A549 (cell line): Measurements from ENCODE around the gene CBFA2T2.

Experiments
- ELK1 ChIP-seq: fragments of 150-350 bp; IDR thresholded peaks from 2 replicates; pipeline ENCODE4 v1.6.1; 2014; ENCODE audit warnings: low read depth, mild to moderate bottlenecking, low read length
- FOSL2 ChIP-seq, 2 experiments: fragments of 450-650 bp in 1 of 2; fragments of >200 bp in 1 of 2; sonication (Bioruptor Twin) in 1 of 2; formaldehyde crosslinking; IDR thresholded peaks; 2 replicates each; pipeline versions ENCODE4 v1.5.0 to v1.6.1; 2016 to 2020; ENCODE audit warnings: mild to moderate bottlenecking in 1 of 2, moderate library complexity in 1 of 2
- HDAC2 ChIP-seq: fragments of 200-600 bp; sonication (generic); IDR thresholded peaks from 2 replicates; pipeline ENCODE4 v1.6.1; 2016
- JUN ChIP-seq, 2 experiments: fragments of >200 bp; sonication (Bioruptor Twin); formaldehyde crosslinking; IDR thresholded peaks; 2 replicates in 1 of 2; 3 replicates in 1 of 2; pipeline ENCODE4 v1.6.1; 2016 to 2017
- MAX ChIP-seq: IDR thresholded peaks from 2 replicates; pipeline ENCODE4 v1.6.1; 2012
- MYC ChIP-seq: IDR thresholded peaks from 2 replicates; pipeline ENCODE4 v1.6.1; 2012; ENCODE audit warnings: mild to moderate bottlenecking, inconsistent platforms, low read length, improper control_type of control experiment, borderline replicate concordance
- POLR2A ChIP-seq: IDR thresholded peaks from 2 replicates; pipeline ENCODE4 v1.6.1; 2012; ENCODE audit warnings: mild to moderate bottlenecking, low read length
- RCOR1 ChIP-seq: fragments of 150-350 bp; IDR thresholded peaks from 2 replicates; pipeline ENCODE4 v1.6.1; 2014; ENCODE audit warnings: antibody characterized with exemption, low read length, low read depth
- TF ChIP-seq, protein P1 (sequence below): fragments of 450-650 bp; IDR thresholded peaks from 2 replicates; pipeline ENCODE4 v1.6.1; 2014; ENCODE audit warnings: antibody characterized with exemption
- TF ChIP-seq, protein P2 (sequence below): fragments of 200-600 bp; sonication (generic); IDR thresholded peaks from 2 replicates; pipeline ENCODE4 v1.6.1; 2016; ENCODE audit warnings: antibody characterized with exemption, mild to moderate bottlenecking, moderate library complexity
- TF ChIP-seq, protein P3 (sequence below): fragments of >200 bp; sonication (Bioruptor Twin); formaldehyde crosslinking; IDR thresholded peaks from 3 replicates; pipeline ENCODE4 v1.5.1; 2016

- TF ChIP-seq JUN (IDR thresholded peaks at IDR 0.05) (no peak), RCOR1 (no peak), MAX (no peak), ELK1 (no peak), POLR2A (no peak), HDAC2 (no peak), MYC (no peak), FOSL2 (IDR thresholded peaks at IDR 0.05) (no peak), FOSL2 (CRISPR knock-in tag; IDR thresholded peaks at IDR 0.05) (no peak)
- TF ChIP-seq, protein P1, sequence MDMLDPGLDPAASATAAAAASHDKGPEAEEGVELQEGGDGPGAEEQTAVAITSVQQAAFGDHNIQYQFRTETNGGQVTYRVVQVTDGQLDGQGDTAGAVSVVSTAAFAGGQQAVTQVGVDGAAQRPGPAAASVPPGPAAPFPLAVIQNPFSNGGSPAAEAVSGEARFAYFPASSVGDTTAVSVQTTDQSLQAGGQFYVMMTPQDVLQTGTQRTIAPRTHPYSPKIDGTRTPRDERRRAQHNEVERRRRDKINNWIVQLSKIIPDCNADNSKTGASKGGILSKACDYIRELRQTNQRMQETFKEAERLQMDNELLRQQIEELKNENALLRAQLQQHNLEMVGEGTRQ: no peak
- TF ChIP-seq, protein P2, sequence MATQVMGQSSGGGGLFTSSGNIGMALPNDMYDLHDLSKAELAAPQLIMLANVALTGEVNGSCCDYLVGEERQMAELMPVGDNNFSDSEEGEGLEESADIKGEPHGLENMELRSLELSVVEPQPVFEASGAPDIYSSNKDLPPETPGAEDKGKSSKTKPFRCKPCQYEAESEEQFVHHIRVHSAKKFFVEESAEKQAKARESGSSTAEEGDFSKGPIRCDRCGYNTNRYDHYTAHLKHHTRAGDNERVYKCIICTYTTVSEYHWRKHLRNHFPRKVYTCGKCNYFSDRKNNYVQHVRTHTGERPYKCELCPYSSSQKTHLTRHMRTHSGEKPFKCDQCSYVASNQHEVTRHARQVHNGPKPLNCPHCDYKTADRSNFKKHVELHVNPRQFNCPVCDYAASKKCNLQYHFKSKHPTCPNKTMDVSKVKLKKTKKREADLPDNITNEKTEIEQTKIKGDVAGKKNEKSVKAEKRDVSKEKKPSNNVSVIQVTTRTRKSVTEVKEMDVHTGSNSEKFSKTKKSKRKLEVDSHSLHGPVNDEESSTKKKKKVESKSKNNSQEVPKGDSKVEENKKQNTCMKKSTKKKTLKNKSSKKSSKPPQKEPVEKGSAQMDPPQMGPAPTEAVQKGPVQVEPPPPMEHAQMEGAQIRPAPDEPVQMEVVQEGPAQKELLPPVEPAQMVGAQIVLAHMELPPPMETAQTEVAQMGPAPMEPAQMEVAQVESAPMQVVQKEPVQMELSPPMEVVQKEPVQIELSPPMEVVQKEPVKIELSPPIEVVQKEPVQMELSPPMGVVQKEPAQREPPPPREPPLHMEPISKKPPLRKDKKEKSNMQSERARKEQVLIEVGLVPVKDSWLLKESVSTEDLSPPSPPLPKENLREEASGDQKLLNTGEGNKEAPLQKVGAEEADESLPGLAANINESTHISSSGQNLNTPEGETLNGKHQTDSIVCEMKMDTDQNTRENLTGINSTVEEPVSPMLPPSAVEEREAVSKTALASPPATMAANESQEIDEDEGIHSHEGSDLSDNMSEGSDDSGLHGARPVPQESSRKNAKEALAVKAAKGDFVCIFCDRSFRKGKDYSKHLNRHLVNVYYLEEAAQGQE: no peak
- TF ChIP-seq, protein P3, sequence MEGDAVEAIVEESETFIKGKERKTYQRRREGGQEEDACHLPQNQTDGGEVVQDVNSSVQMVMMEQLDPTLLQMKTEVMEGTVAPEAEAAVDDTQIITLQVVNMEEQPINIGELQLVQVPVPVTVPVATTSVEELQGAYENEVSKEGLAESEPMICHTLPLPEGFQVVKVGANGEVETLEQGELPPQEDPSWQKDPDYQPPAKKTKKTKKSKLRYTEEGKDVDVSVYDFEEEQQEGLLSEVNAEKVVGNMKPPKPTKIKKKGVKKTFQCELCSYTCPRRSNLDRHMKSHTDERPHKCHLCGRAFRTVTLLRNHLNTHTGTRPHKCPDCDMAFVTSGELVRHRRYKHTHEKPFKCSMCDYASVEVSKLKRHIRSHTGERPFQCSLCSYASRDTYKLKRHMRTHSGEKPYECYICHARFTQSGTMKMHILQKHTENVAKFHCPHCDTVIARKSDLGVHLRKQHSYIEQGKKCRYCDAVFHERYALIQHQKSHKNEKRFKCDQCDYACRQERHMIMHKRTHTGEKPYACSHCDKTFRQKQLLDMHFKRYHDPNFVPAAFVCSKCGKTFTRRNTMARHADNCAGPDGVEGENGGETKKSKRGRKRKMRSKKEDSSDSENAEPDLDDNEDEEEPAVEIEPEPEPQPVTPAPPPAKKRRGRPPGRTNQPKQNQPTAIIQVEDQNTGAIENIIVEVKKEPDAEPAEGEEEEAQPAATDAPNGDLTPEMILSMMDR: no peak
These were observed 156.3 kb downstream of the CBFA2T2 start for GRCh38 chr20:33646191-33646590.
